H1 (cell line): Measurements from ENCODE around the gene KRT9. TPM values are rescaled to one million over a fixed set of nuclear protein-coding genes. Genes with fewer than 3 reads are reported as not detected.
"Not testable (repeated sequence)": the region's sequence is repeated elsewhere in the genome, so short reads cannot be mapped to it uniquely, and the experiment has no call there.

Source experiments
- CTCF ChIA-PET: fragments of 300-600 bp; sonication (Branson Sonifier 250); formaldehyde crosslinking; loops from one replicate; lab custom pipeline; 2021; ENCODE audit not compliant: partially characterized antibody; lab: Charles Lee
- POLR2A ChIA-PET: fragments of 300-600 bp; sonication (Branson Sonifier 250); formaldehyde crosslinking; loops from one replicate; lab custom pipeline; 2021; ENCODE audit warnings: inconsistent platforms; ENCODE audit not compliant: partially characterized antibody; lab: Charles Lee
- DNase-seq, 2 experiments: peaks; one replicate each; pipeline versions ENCODE4 v3.0.0 to v3.0.0-alpha.2; 2010 to 2022; ENCODE audit warnings: low spot score in 2 of 2, low read depth in 1 of 2, mixed read lengths in 1 of 2
- FAIRE-seq: peaks from 2 replicates; lab custom pipeline; 2011; peaks lifted over from hg19 to GRCh38; lab: Jason Lieb, UNC
- H2AFZ ChIP-seq: 2 replicates; pipeline ENCODE4 v1.8.1; 2012; ENCODE audit warnings: low read length, inconsistent platforms
- H2AK5ac ChIP-seq: 2 replicates; pipeline ENCODE4 v1.6.1; 2013; ENCODE audit warnings: low read depth, low read length
- H2BK120ac ChIP-seq: replicated peaks from 2 replicates; pipeline ENCODE3; 2013; ENCODE audit warnings: low read depth, low read length, inconsistent platforms
- H2BK12ac ChIP-seq: 2 replicates; pipeline ENCODE4 v1.6.1; 2013; ENCODE audit warnings: low read depth, low read length
- H2BK15ac ChIP-seq: 2 replicates; pipeline ENCODE4 v1.6.1; 2013; ENCODE audit warnings: low read length
- H2BK20ac ChIP-seq: 2 replicates; pipeline ENCODE4 v1.6.1; 2013; ENCODE audit warnings: low read length
- H2BK5ac ChIP-seq: 2 replicates; pipeline ENCODE4 v1.6.1; 2013; ENCODE audit warnings: low read depth, low read length
- H3K14ac ChIP-seq: 2 replicates; pipeline ENCODE4 v1.6.1; 2013; ENCODE audit warnings: inconsistent platforms; ENCODE audit not compliant: insufficient read length
- H3K18ac ChIP-seq: 2 replicates; pipeline ENCODE4 v1.6.1; 2013; ENCODE audit warnings: low read length; ENCODE audit errors: extremely low read depth
- H3K23ac ChIP-seq: 2 replicates; pipeline ENCODE4 v1.6.1; 2013; ENCODE audit warnings: inconsistent platforms; ENCODE audit not compliant: insufficient read length
- H3K23me2 ChIP-seq: 2 replicates; pipeline ENCODE4 v1.6.1; 2013; ENCODE audit warnings: low read depth, low read length
- H3K27ac ChIP-seq: 2 replicates; pipeline ENCODE4 v1.6.1; 2011; ENCODE audit warnings: low read depth, low read length, inconsistent platforms
- H3K27me3 ChIP-seq, 4 experiments: replicated peaks in 1 of 4; 1 replicate in 1 of 4; 2 replicates in 3 of 4; pipeline versions ENCODE4 v1.6.1 to v1.8.1; 2011 to 2013; ENCODE audit warnings: low read length in 3 of 4, mild to moderate bottlenecking in 3 of 4, inconsistent platforms in 2 of 4, mixed read lengths in 2 of 4, moderate library complexity in 1 of 4; ENCODE audit not compliant: control insufficient read depth in 3 of 4, insufficient read depth in 3 of 4; ENCODE audit errors: extremely low read depth in 1 of 4
- H3K36me3 ChIP-seq, 4 experiments: 2 replicates each; pipeline versions ENCODE4 v1.6.1 to v1.8.1; 2011 to 2013; ENCODE audit warnings: mild to moderate bottlenecking in 4 of 4, low read length in 3 of 4, moderate library complexity in 2 of 4, control low read depth in 1 of 4, inconsistent platforms in 1 of 4; ENCODE audit not compliant: insufficient read depth in 4 of 4, control insufficient read depth in 2 of 4
- H3K4ac ChIP-seq: replicated peaks from 2 replicates; pipeline ENCODE3; 2013; ENCODE audit warnings: low read length, low read depth, mixed read lengths, inconsistent platforms; ENCODE audit not compliant: insufficient read length
- H3K4me1 ChIP-seq, 4 experiments: replicated peaks in 1 of 4; 1 replicate in 1 of 4; 2 replicates in 3 of 4; pipeline versions ENCODE4 v1.6.1 to v1.8.1; 2011 to 2013; ENCODE audit warnings: low read length in 3 of 4, inconsistent platforms in 2 of 4, mixed read lengths in 1 of 4; ENCODE audit not compliant: insufficient read depth in 4 of 4, control insufficient read depth in 3 of 4
- H3K4me2 ChIP-seq, 2 experiments: 2 replicates each; pipeline versions ENCODE4 v1.6.1 to v1.8.1; 2011 to 2013; ENCODE audit warnings: low read depth in 2 of 2, low read length in 2 of 2, control low read depth in 1 of 2, inconsistent platforms in 1 of 2, mild to moderate bottlenecking in 1 of 2; ENCODE audit not compliant: insufficient read depth in 1 of 2
- H3K4me3 ChIP-seq, 4 experiments: fragments of 200-600, 300-600 bp in 1 of 4; sonication (generic), shearing (Covaris generic), sonication (Bioruptor Twin) in 1 of 4; 2 replicates each; pipeline versions ENCODE4 v1.5.1 to v1.8.1; 2011 to 2016; ENCODE audit warnings: low read length in 4 of 4, low read depth in 3 of 4, control low read depth in 2 of 4, inconsistent platforms in 2 of 4, mild to moderate bottlenecking in 2 of 4, mixed read lengths in 1 of 4, moderate library complexity in 1 of 4; ENCODE audit not compliant: insufficient read depth in 2 of 4; ENCODE audit errors: extremely low read depth in 1 of 4
- H3K56ac ChIP-seq: replicated peaks from 2 replicates; pipeline ENCODE3; 2013; ENCODE audit warnings: low read depth, mild to moderate bottlenecking, mixed read lengths, low read length, inconsistent platforms; ENCODE audit not compliant: insufficient read length
- H3K79me1 ChIP-seq: 2 replicates; pipeline ENCODE4 v1.6.1; 2013; ENCODE audit warnings: low read depth, low read length, control low read depth
- H3K79me2 ChIP-seq, 2 experiments: 2 replicates each; pipeline versions ENCODE4 v1.6.1 to v1.8.1; 2012 to 2013; ENCODE audit warnings: low read length in 2 of 2, mild to moderate bottlenecking in 2 of 2, inconsistent platforms in 1 of 2; ENCODE audit not compliant: insufficient read depth in 2 of 2, control insufficient read depth in 1 of 2
- H3K9ac ChIP-seq, 4 experiments: replicated peaks in 1 of 4; 1 replicate in 1 of 4; 2 replicates in 3 of 4; pipeline versions ENCODE4 v1.6.1 to v1.8.1; 2011 to 2013; ENCODE audit warnings: low read depth in 3 of 4, low read length in 3 of 4, control low read depth in 2 of 4, mild to moderate bottlenecking in 2 of 4, moderate library complexity in 2 of 4, inconsistent platforms in 1 of 4; ENCODE audit errors: extremely low read depth in 1 of 4
- H3K9me3 ChIP-seq, 2 experiments: 2 replicates each; pipeline versions ENCODE4 v1.6.1 to v1.8.1; 2012 to 2013; ENCODE audit warnings: mild to moderate bottlenecking in 2 of 2, moderate library complexity in 2 of 2, control low read depth in 1 of 2, inconsistent platforms in 1 of 2, low read depth in 1 of 2, low read length in 1 of 2, mixed read lengths in 1 of 2; ENCODE audit not compliant: insufficient read depth in 2 of 2
- H4K20me1 ChIP-seq, 2 experiments: replicated peaks in 1 of 2; 2 replicates each; pipeline versions ENCODE3 to v1.8.1; 2011 to 2013; ENCODE audit warnings: inconsistent platforms in 2 of 2, low read length in 2 of 2, mild to moderate bottlenecking in 1 of 2; ENCODE audit not compliant: insufficient read depth in 2 of 2, control insufficient read depth in 1 of 2
- H4K5ac ChIP-seq: 2 replicates; pipeline ENCODE4 v1.6.1; 2013; ENCODE audit warnings: low read length, low read depth, mixed read lengths, inconsistent platforms; ENCODE audit not compliant: insufficient read length
- H4K8ac ChIP-seq: 2 replicates; pipeline ENCODE4 v1.8.0; 2013; ENCODE audit warnings: mild to moderate bottlenecking, moderate library complexity, low read length, inconsistent platforms; ENCODE audit not compliant: insufficient read depth; ENCODE audit errors: extremely low read depth
- H4K91ac ChIP-seq: replicated peaks from 2 replicates; pipeline ENCODE3; 2013; ENCODE audit warnings: low read length, mixed read lengths, inconsistent platforms; ENCODE audit not compliant: insufficient read length
- BACH1 ChIP-seq: IDR thresholded peaks from 2 replicates; pipeline ENCODE4 v1.6.1; 2012; ENCODE audit warnings: low read length, improper control_type of control experiment
- CBX5 ChIP-seq: fragments of 300-800, 300-1000 bp; sonication (generic); IDR thresholded peaks from 2 replicates; pipeline ENCODE4 v1.7.1; 2016; ENCODE audit warnings: antibody characterized with exemption, low read length, low read depth
- CHD1 ChIP-seq: IDR thresholded peaks from 2 replicates; pipeline ENCODE4 v1.6.1; 2012; ENCODE audit warnings: low read depth, low read length, improper control_type of control experiment
- PHF8 ChIP-seq: fragments of 200-600 bp; sonication (generic); conservative IDR thresholded peaks from 2 replicates; pipeline ENCODE4 v1.7.1; 2012; ENCODE audit warnings: low read depth, mild to moderate bottlenecking, inconsistent platforms, low read length, moderate library complexity
- RXRA ChIP-seq: IDR thresholded peaks from 2 replicates; pipeline ENCODE4 v1.6.1; 2011; ENCODE audit warnings: low read depth, mild to moderate bottlenecking, low read length, moderate library complexity; ENCODE audit not compliant: insufficient read depth
- SIX5 ChIP-seq: IDR thresholded peaks from 2 replicates; pipeline ENCODE4 v1.6.1; 2011; ENCODE audit warnings: mild to moderate bottlenecking, low read depth, low read length
- SP4 ChIP-seq: IDR thresholded peaks from 2 replicates; pipeline ENCODE4 v1.6.1; 2012; ENCODE audit warnings: low read length, inconsistent platforms
- WGBS, 2 experiments: shearing (Covaris generic) in 1 of 2; methylation state at CpG; one replicate each; pipeline versions ENCODE4 v1.1.6 to v1.1.7; 2013 to 2015; ENCODE audit warnings: low lambda C conversion rate in 2 of 2, mixed read lengths in 2 of 2, inconsistent platforms in 1 of 2, low coverage in 1 of 2, missing lambda C conversion rate in 1 of 2; ENCODE audit not compliant: insufficient replicate concordance in 2 of 2, insufficient coverage in 1 of 2, insufficient read length in 1 of 2; ENCODE audit errors: extremely low coverage in 1 of 2, missing lambda C conversion rate in 1 of 2; 5-methylcytosine and 5-hydroxymethylcytosine counted together
- polyA plus RNA-seq, 7 experiments: library from polyadenylated mRNA; depleted of rRNA in 3 of 7; stranded (reverse) in 5 of 7; unstranded in 2 of 7; fragments of >200 nt in 5 of 7; fragments of 200-250 nt in 2 of 7; gene quantifications; 1 replicate in 5 of 7; 2 replicates in 1 of 7; 4 replicates in 1 of 7; pipeline versions ENCODE4 v1.2.1 to v1.2.3, GENCODE V29; 2011 to 2013; ENCODE audit warnings: missing spikeins in 2 of 7, mixed read lengths in 2 of 7
- total RNA-seq: library from RNA; stranded (reverse); fragmentation: NEBNext Ultra II Directional; extraction: Animal tissue kit (Norgen Biotek cat#: 25700); gene quantifications from 2 replicates; pipeline ENCODE4 v1.2.1, GENCODE V29; 2021

The KRT9 gene
- total and polyA plus RNA-seq, 2 of the 8 experiments (the other 6 are each of a cell fraction or from before 2014, with no cell fraction given), result not detected

- TF ChIP-seq SP4 (no peak), CHD1 (no peak), BACH1 (no peak), PHF8 (no peak), CBX5 (no peak), SIX5 (no peak), RXRA (no peak)
These were observed at the start of gene KRT9 (continued) for GRCh38 chr17:41571561-41572434.

GRCh38 chr17:41621435-41621817 lies 49.6 kb upstream of the KRT9 start:
- not testable (repeated sequence) for H3K23ac ChIP-seq, H3K4me1 ChIP-seq, H3K4ac ChIP-seq, H4K5ac ChIP-seq, H3K36me3 ChIP-seq, H3K23me2 ChIP-seq, H4K8ac ChIP-seq, H3K14ac ChIP-seq, H3K9me3 ChIP-seq, H2BK20ac ChIP-seq, H3K79me1 ChIP-seq, H2BK5ac ChIP-seq, H3K56ac ChIP-seq, H3K18ac ChIP-seq, H2AK5ac ChIP-seq, H2BK12ac ChIP-seq, H4K91ac ChIP-seq, DNase-seq, H2BK15ac ChIP-seq, H3K27me3 ChIP-seq, H2BK120ac ChIP-seq, H3K4me3 ChIP-seq, H3K79me2 ChIP-seq, FAIRE-seq, H2AFZ ChIP-seq, H3K27ac ChIP-seq, H4K20me1 ChIP-seq, H3K9ac ChIP-seq, H3K4me2 ChIP-seq
- POLR2A ChIA-PET, result interaction anchor here (1.5 to 1.7 kb wide), 2 partner anchors 40 to 67 kb away, joined by 3 read pairs; partner anchors contain the start of gene EIF1
- whole genome bisulfite sequencing, 2 experiments, result 80% methylated on average over 10 of the region's 11 CpGs; no CpG with 5 or more reads in 1 of the 2 experiments
- CTCF ChIA-PET, result interaction anchor here (0.7 to 14.5 kb wide), 8 partner anchors 8 to 72 kb away, joined by 3 to 103 read pairs (median 10); no protein-coding TSS in a partner anchor
